ENCODE data around the gene LRRC15. TPM values are rescaled to one million over a fixed set of nuclear protein-coding genes. Genes with fewer than 3 reads are reported as not detected.
A peak's percentile ranks its signal among the peaks of the same experiment; 100 is the strongest.

Gene LRRC15
- total RNA-seq, 1 donor: 3.6 TPM

DNA sequence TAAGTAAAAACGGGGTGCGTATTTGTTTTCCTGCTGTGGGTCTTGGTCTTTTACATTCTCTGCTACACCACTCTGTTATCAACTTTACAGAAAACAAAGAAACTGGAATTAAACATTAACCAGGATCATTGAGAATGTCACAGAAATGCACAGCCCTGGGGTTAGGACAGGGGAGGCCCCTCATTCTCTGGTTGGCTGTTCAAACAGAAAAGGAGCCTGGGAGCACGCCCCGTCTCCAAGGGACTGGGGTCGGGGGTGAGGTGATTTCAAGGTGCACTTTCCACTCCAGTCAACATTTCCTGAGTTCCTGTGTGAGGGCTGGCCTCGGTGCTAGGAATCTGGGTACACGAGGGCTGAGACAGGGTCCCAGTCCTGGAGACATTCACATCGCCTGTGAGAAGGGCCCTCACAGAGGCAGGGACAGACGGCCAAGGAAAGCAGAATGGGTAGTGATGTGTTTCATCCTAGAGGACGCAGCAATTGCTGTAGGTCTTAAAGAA is 48.7 kb downstream of the LRRC15 start:
- no peak overlapping the region for H2AFZ ChIP-seq (ENCODE audit: low read length)
- H3K79me2 ChIP-seq (ENCODE audit: insufficient read depth, low read length): no peaks in the 10 kb centered on the region
- no peak overlapping the region for H3K4me3 ChIP-seq (ENCODE audit: insufficient read depth, low read length)
- H4K20me1 ChIP-seq (ENCODE audit: insufficient read depth, low read length): no peaks in the 10 kb centered on the region
- H3K9me3 ChIP-seq (ENCODE audit: low read depth, low read length): peaks cover 3% of the 10 kb centered on the region
- no peaks in the 10 kb centered on the region for H3K36me3 ChIP-seq (ENCODE audit: insufficient read depth, low read length)
- H3K27ac ChIP-seq (ENCODE audit: low read depth, low read length): no peak overlapping the region
- peaks cover 21% of the 10 kb centered on the region for H3K27me3 ChIP-seq (ENCODE audit: insufficient read depth, low read length)
- peak; percentile 57 for DNase-seq (ENCODE audit: insufficient read length, low spot score, missing footprints)
- no peak overlapping the region for H3K4me2 ChIP-seq (ENCODE audit: insufficient read depth, low read length)
- peaks cover 10% of the 10 kb centered on the region for H3K4me1 ChIP-seq (ENCODE audit: insufficient read depth, low read length)
- TF ChIP-seq, protein P1, sequence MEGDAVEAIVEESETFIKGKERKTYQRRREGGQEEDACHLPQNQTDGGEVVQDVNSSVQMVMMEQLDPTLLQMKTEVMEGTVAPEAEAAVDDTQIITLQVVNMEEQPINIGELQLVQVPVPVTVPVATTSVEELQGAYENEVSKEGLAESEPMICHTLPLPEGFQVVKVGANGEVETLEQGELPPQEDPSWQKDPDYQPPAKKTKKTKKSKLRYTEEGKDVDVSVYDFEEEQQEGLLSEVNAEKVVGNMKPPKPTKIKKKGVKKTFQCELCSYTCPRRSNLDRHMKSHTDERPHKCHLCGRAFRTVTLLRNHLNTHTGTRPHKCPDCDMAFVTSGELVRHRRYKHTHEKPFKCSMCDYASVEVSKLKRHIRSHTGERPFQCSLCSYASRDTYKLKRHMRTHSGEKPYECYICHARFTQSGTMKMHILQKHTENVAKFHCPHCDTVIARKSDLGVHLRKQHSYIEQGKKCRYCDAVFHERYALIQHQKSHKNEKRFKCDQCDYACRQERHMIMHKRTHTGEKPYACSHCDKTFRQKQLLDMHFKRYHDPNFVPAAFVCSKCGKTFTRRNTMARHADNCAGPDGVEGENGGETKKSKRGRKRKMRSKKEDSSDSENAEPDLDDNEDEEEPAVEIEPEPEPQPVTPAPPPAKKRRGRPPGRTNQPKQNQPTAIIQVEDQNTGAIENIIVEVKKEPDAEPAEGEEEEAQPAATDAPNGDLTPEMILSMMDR (IDR thresholded peaks at IDR 0.05; ENCODE audit: extremely low read depth, low read depth, low read length): no peak

DNA sequence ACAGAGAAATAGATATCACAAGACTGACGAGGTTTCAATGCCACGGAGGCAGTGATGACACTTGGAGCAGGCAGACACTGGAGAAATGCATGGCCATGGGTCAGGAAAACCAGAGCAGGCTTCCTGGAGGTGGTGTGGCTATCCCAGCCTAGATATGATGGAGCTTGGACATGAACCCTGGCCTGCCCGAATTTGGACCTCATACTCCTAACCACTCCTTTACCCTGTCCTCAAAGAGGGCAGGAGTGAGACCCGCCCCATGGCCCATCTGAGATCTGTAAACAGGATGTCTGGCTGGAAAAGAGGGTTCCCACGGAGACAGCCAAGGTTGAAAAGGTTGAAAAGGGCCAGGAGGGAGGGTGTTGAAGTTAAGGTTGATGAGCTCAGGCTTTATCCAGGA is 49.4 kb downstream of the LRRC15 start:
- Histone ChIP-seq H3K9me3 (ENCODE audit: low read depth, low read length) (peaks cover 3% of the 10 kb centered on the region), H3K4me3 (ENCODE audit: insufficient read depth, low read length) (no peak overlapping the region), H3K4me1 (ENCODE audit: insufficient read depth, low read length) (peaks cover 14% of the 10 kb centered on the region), H3K79me2 (ENCODE audit: insufficient read depth, low read length) (no peaks in the 10 kb centered on the region), H3K4me2 (ENCODE audit: insufficient read depth, low read length) (no peak overlapping the region), H3K36me3 (ENCODE audit: insufficient read depth, low read length) (no peaks in the 10 kb centered on the region), H2AFZ (ENCODE audit: low read length) (no peak overlapping the region), H3K27ac (ENCODE audit: low read depth, low read length) (no peak overlapping the region), H3K27me3 (ENCODE audit: insufficient read depth, low read length) (peaks cover 24% of the 10 kb centered on the region), H4K20me1 (ENCODE audit: insufficient read depth, low read length) (no peaks in the 10 kb centered on the region)
- TF ChIP-seq, protein P1 (IDR thresholded peaks at IDR 0.05; ENCODE audit: extremely low read depth, low read depth, low read length): no peak
- DNase-seq (ENCODE audit: insufficient read length, low spot score, missing footprints): peak; percentile 39

DNA sequence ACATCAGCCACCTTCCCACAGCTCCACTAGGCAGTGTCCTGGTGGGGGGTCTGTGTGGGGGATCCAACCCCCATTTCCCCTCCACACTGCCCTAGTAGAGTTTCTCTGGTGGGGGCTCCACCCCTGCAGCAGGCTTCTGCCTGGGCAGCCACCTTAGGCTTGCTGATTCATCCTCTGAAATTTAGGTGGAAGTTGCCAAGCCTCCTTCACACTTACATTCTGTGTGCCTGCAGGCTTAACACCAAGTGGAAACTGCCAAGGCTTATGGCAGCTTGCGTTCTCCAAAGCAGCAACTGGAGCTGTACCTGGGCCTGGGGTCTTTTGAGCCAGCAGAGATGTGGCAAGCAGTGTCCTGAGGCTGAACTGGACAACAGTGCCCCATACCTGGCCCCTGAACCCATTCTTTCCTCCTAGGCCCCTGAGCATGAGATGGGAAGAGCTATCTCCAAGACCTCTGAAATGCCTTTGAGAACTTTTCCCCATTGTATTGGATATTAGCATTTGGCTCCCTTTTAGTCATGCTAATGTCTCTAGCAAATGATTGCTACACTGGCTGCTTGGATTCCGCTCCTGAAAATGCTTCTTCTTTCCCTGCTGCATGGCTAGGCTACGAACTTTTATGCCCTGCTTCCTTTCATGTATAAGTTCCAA is 50.9 kb downstream of the LRRC15 start:
- H3K27me3 ChIP-seq (ENCODE audit: insufficient read depth, low read length): peaks cover 39% of the 10 kb centered on the region

DNA sequence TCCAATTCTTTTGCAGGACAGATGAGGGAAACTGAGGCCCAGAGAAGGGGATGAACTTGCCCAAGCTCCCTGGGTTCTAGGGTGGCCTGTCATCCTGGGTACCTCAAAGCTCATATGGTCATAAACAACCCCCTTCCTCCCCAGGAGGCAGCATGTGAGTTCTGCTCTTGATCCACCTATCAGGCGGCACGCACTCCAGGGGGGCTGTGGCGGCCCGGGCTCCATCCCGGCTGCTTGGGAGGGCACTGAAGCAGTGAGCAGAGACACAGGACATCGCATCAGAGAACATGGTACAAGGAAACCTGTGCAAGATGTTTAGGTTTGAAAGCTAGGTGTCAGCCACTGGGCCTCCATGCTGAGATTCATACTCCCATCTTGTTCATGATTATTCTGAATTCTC is 52.6 kb downstream of the LRRC15 start:
- TF ChIP-seq, protein P1 (IDR thresholded peaks at IDR 0.05; ENCODE audit: extremely low read depth, low read depth, low read length): no peak
- no peak for DNase-seq (ENCODE audit: insufficient read length, low spot score, missing footprints)
- Histone ChIP-seq H3K27me3 (ENCODE audit: insufficient read depth, low read length) (peaks cover 53% of the 10 kb centered on the region), H3K79me2 (ENCODE audit: insufficient read depth, low read length) (no peaks in the 10 kb centered on the region), H4K20me1 (ENCODE audit: insufficient read depth, low read length) (no peaks in the 10 kb centered on the region), H3K4me3 (ENCODE audit: insufficient read depth, low read length) (no peak overlapping the region), H3K36me3 (ENCODE audit: insufficient read depth, low read length) (no peaks in the 10 kb centered on the region), H3K9me3 (ENCODE audit: low read depth, low read length) (peaks cover 3% of the 10 kb centered on the region), H3K4me1 (ENCODE audit: insufficient read depth, low read length) (peaks cover 9% of the 10 kb centered on the region), H2AFZ (ENCODE audit: low read length) (no peak overlapping the region), H3K4me2 (ENCODE audit: insufficient read depth, low read length) (no peak overlapping the region), H3K27ac (ENCODE audit: low read depth, low read length) (no peak overlapping the region)

More for the DNA sequence above, 50.9 kb downstream of the LRRC15 start:
- Histone ChIP-seq H3K27ac (ENCODE audit: low read depth, low read length) (no peak overlapping the region), H3K4me3 (ENCODE audit: insufficient read depth, low read length) (no peak overlapping the region), H3K4me1 (ENCODE audit: insufficient read depth, low read length) (peaks cover 11% of the 10 kb centered on the region), H2AFZ (ENCODE audit: low read length) (no peak overlapping the region), H3K36me3 (ENCODE audit: insufficient read depth, low read length) (no peaks in the 10 kb centered on the region), H4K20me1 (ENCODE audit: insufficient read depth, low read length) (no peaks in the 10 kb centered on the region), H3K79me2 (ENCODE audit: insufficient read depth, low read length) (no peaks in the 10 kb centered on the region), H3K4me2 (ENCODE audit: insufficient read depth, low read length) (no peak overlapping the region), H3K9me3 (ENCODE audit: low read depth, low read length) (peaks cover 3% of the 10 kb centered on the region)
- TF ChIP-seq, protein P1 (IDR thresholded peaks at IDR 0.05; ENCODE audit: extremely low read depth, low read depth, low read length): no peak
- no peak for DNase-seq (ENCODE audit: insufficient read length, low spot score, missing footprints)
